KOPT-K1 (cell line): ENCODE data around the gene ACSBG1.
"Not testable (repeated sequence)": the region's sequence is repeated elsewhere in the genome, so short reads cannot be mapped to it uniquely, and the experiment has no call there.

Experiments used
- H3K27ac ChIP-seq: fragments of 200-600 bp; sonication (generic); 2 replicates; pipeline ENCODE4 v1.5.1; 2016; ENCODE audit warnings: antibody characterized with exemption, mild to moderate bottlenecking, low read depth, low read length; ENCODE audit not compliant: poor library complexity, severe bottlenecking
- H3K36me3 ChIP-seq: fragments of 200-600 bp; sonication (generic); 2 replicates; pipeline ENCODE4 v1.5.1; 2017; ENCODE audit warnings: antibody characterized with exemption, mild to moderate bottlenecking, low read length, moderate library complexity; ENCODE audit not compliant: insufficient read depth
- H3K9me3 ChIP-seq: fragments of 200-600 bp; sonication (generic); 2 replicates; pipeline ENCODE4 v1.5.1; 2017; ENCODE audit warnings: antibody characterized with exemption, low read length, mild to moderate bottlenecking; ENCODE audit not compliant: insufficient read depth, poor library complexity, severe bottlenecking

The ACSBG1 gene

GRCh38 chr15:78263351-78263781, 29.0 kb upstream of the ACSBG1 start:
- no peak overlapping the region for H3K27ac ChIP-seq
- H3K9me3 ChIP-seq, result no peaks in the 10 kb centered on the region
- H3K36me3 ChIP-seq, result no peaks in the 10 kb centered on the region

- H3K9me3 ChIP-seq, result no peaks in the 10 kb centered on the region
- H3K27ac ChIP-seq, result no peak overlapping the region
- no peaks in the 10 kb centered on the region for H3K36me3 ChIP-seq
Measured at GRCh38 chr15:78261062-78261461, 26.7 kb upstream of the ACSBG1 start.

GRCh38 chr15:78260489-78260888, 26.1 kb upstream of the ACSBG1 start:
- no peaks in the 10 kb centered on the region for H3K36me3 ChIP-seq

GRCh38 chr15:78259232-78259631, 24.9 kb upstream of the ACSBG1 start:
- Histone ChIP-seq H3K36me3 (no peaks in the 10 kb centered on the region), H3K9me3 (no peaks in the 10 kb centered on the region), H3K27ac (no peak overlapping the region)

More at GRCh38 chr15:78260489-78260888, 26.1 kb upstream of the ACSBG1 start:
- Histone ChIP-seq H3K9me3 (no peaks in the 10 kb centered on the region), H3K27ac (no peak overlapping the region)

- Histone ChIP-seq H3K36me3 (no peaks in the 10 kb centered on the region), H3K27ac (no peak overlapping the region), H3K9me3 (no peaks in the 10 kb centered on the region)
Measured at GRCh38 chr15:78257681-78258080, 23.3 kb upstream of the ACSBG1 start.

GRCh38 chr15:78256044-78256437, 21.7 kb upstream of the ACSBG1 start:
- H3K27ac ChIP-seq, result no peak overlapping the region
- H3K36me3 ChIP-seq, result no peaks in the 10 kb centered on the region
- H3K9me3 ChIP-seq, result no peaks in the 10 kb centered on the region

GRCh38 chr15:78255421-78256043, 21.2 kb upstream of the ACSBG1 start:
- no peaks in the 10 kb centered on the region for H3K9me3 ChIP-seq
- no peak overlapping the region for H3K27ac ChIP-seq
- no peaks in the 10 kb centered on the region for H3K36me3 ChIP-seq

- no peaks in the 10 kb centered on the region for H3K36me3 ChIP-seq
Measured at GRCh38 chr15:78251136-78251535, 16.8 kb upstream of the ACSBG1 start.

GRCh38 chr15:78249131-78249530, 14.8 kb upstream of the ACSBG1 start:
- H3K36me3 ChIP-seq, result no peaks in the 10 kb centered on the region
- no peaks in the 10 kb centered on the region for H3K9me3 ChIP-seq
- no peak overlapping the region for H3K27ac ChIP-seq

More at GRCh38 chr15:78251136-78251535, 16.8 kb upstream of the ACSBG1 start:
- no peak overlapping the region for H3K27ac ChIP-seq
- no peaks in the 10 kb centered on the region for H3K9me3 ChIP-seq

- no peaks in the 10 kb centered on the region for H3K36me3 ChIP-seq
- no peaks in the 10 kb centered on the region for H3K9me3 ChIP-seq
- no peak overlapping the region for H3K27ac ChIP-seq
Measured at GRCh38 chr15:78247911-78248310, 13.5 kb upstream of the ACSBG1 start.

GRCh38 chr15:78245976-78246620, 11.7 kb upstream of the ACSBG1 start:
- H3K9me3 ChIP-seq, H3K27ac ChIP-seq, H3K36me3 ChIP-seq: not testable (repeated sequence)

- not testable (repeated sequence) for H3K36me3 ChIP-seq, H3K9me3 ChIP-seq, H3K27ac ChIP-seq
Measured at GRCh38 chr15:78245392-78245791, 11.0 kb upstream of the ACSBG1 start.

GRCh38 chr15:78244893-78245292, 10.5 kb upstream of the ACSBG1 start:
- Histone ChIP-seq H3K36me3 (no peaks in the 10 kb centered on the region), H3K27ac (no peak overlapping the region), H3K9me3 (no peaks in the 10 kb centered on the region)

- Histone ChIP-seq H3K9me3 (no peaks in the 10 kb centered on the region), H3K27ac (no peak overlapping the region), H3K36me3 (no peaks in the 10 kb centered on the region)
Measured at GRCh38 chr15:78244101-78244500, 9.7 kb upstream of the ACSBG1 start.

- H3K27ac ChIP-seq, result no peak overlapping the region
- no peaks in the 10 kb centered on the region for H3K36me3 ChIP-seq
- H3K9me3 ChIP-seq, result no peaks in the 10 kb centered on the region
Measured at GRCh38 chr15:78243491-78243941, 9.2 kb upstream of the ACSBG1 start.

- H3K27ac ChIP-seq, result no peak overlapping the region
- no peaks in the 10 kb centered on the region for H3K36me3 ChIP-seq
Measured at GRCh38 chr15:78243058-78243457, 8.7 kb upstream of the ACSBG1 start.

More at GRCh38 chr15:78243058-78243457, 8.7 kb upstream of the ACSBG1 start:
- H3K9me3 ChIP-seq, result no peaks in the 10 kb centered on the region
